ENCODE results near the gene GALK1. TPM values are rescaled to one million over a fixed set of nuclear protein-coding genes. Genes with fewer than 3 reads are reported as not detected.
A peak's percentile ranks its signal among the peaks of the same experiment; 100 is the strongest.

The GALK1 gene
- total and polyA plus RNA-seq, 2 of the 13 experiments (the other 11 are each of a cell fraction or from before 2014, with no cell fraction given), result 59.9 to 93.6 TPM

- no peak for TF ChIP-seq AHDC1 (CRISPR knock-in tag; IDR thresholded peaks at IDR 0.05; ENCODE audit: borderline replicate concordance)
- TF ChIP-seq ZFP37 (CRISPR knock-in tag; IDR thresholded peaks at IDR 0.05; ENCODE audit: borderline replicate concordance), result no peak
- TF ChIP-seq PLSCR1 (CRISPR knock-in tag; IDR thresholded peaks at IDR 0.05; ENCODE audit: borderline replicate concordance), result peak; percentile 71; the same call in 1 of the 2 replicates
- TF ChIP-seq AGO2 (optimal IDR thresholded peaks at IDR 0.05; ENCODE audit: low read depth, low read length), result peak; percentile 62
- TF ChIP-seq, protein P1, sequence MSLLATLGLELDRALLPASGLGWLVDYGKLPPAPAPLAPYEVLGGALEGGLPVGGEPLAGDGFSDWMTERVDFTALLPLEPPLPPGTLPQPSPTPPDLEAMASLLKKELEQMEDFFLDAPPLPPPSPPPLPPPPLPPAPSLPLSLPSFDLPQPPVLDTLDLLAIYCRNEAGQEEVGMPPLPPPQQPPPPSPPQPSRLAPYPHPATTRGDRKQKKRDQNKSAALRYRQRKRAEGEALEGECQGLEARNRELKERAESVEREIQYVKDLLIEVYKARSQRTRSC (CRISPR knock-in tag; IDR thresholded peaks at IDR 0.05; ENCODE audit: low read depth), result no peak
- TF ChIP-seq, protein P2, sequence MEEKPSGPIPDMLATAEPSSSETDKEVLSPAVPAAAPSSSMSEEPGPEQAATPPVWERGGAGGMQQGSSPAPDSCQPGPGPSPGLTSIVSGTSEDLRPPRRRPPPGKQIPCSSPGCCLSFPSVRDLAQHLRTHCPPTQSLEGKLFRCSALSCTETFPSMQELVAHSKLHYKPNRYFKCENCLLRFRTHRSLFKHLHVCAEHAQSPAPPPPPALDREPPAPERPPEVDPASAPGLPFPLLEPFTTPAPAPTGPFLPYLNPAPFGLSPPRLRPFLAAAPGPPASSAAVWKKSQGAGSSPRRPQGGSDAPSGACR (CRISPR knock-in tag; IDR thresholded peaks at IDR 0.05), result peak; percentile 70; the same call in 1 of the 2 replicates
- no peak for TF ChIP-seq SETDB1 (CRISPR knock-in tag; IDR thresholded peaks at IDR 0.05; ENCODE audit: borderline replicate concordance)
- no peak for TF ChIP-seq ATF6 (CRISPR knock-in tag; conservative IDR thresholded peaks at IDR 0.05)
- TF ChIP-seq ZNF570 (CRISPR knock-in tag; IDR thresholded peaks at IDR 0.05; ENCODE audit: borderline replicate concordance), result no peak
- TF ChIP-seq ZNF513 (CRISPR knock-in tag; conservative IDR thresholded peaks at IDR 0.05), result no peak
- TF ChIP-seq ZSCAN30 (CRISPR knock-in tag; IDR thresholded peaks at IDR 0.05), result no peak
- no peak for TF ChIP-seq SP2 (CRISPR knock-in tag; IDR thresholded peaks at IDR 0.05)
- TF ChIP-seq ZNF382 (CRISPR knock-in tag; IDR thresholded peaks at IDR 0.05; ENCODE audit: borderline replicate concordance), result no peak
- 0 out of 2 replicates have a peak, but pooled peaks have one; percentile 23 for TF ChIP-seq ZNF788 (CRISPR knock-in tag; IDR thresholded peaks at IDR 0.05; ENCODE audit: borderline replicate concordance)
- TF ChIP-seq PHF8 (CRISPR knock-in tag; IDR thresholded peaks at IDR 0.05), result peak; percentile 78
- TF ChIP-seq EHMT2 (IDR thresholded peaks at IDR 0.05; ENCODE audit: borderline replicate concordance, low read depth, low read length), result no peak
Observed at GRCh38 chr17:75753514-75754377, 11.2 kb downstream of the GALK1 start (continued).

Measured in HepG2 (cell line).